ENCODE results near the gene MATCAP1.
A peak's percentile ranks its signal among the peaks of the same experiment; 100 is the strongest.

MATCAP1 gene

DNA sequence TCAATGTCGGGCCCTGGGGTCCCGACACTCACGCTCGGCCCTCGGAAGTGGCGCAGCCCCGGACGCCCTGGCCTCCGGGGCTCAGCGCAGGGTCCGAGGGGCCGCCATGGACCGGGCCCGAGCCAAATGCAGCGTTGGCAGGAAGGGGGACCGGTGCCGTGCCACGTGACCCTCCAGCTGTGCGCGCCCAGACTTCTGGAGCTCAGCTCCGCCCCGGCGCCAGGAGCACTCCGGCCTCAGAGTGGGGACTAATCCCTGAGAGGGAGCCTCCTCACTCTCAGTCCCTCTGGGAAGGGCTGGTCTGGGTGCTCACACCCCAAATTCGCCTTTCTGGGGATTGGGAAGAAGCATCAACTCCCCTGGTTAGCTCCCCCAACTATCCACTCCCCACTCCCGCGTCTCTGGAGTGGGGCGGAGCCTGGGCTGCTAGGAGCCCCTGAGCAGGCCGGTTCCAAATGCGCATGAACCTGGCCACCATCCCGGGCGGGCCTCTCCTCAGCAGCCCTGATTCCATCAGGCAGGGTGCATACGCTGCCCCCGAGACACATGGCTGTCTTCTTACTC is 32.8 kb downstream of the MATCAP1 start, which contains the start of gene B3GNT9:
Gene B3GNT9, minus strand, starts transcription at position 166 of the 564 bp plus-strand sequence. CDS start 513 bp downstream, outside the sequence.
- no peaks in the 10 kb centered on the region for H3K79me2 ChIP-seq (ENCODE audit: insufficient read depth, low read length)
- peak within 1 kb of the TSS; percentile 28 for H3K4me3 ChIP-seq (ENCODE audit: low read depth, low read length, poor library complexity, severe bottlenecking)
- no peaks in the 10 kb centered on the region for H3K9me2 ChIP-seq (ENCODE audit: low read depth, low read length)
- no peaks in the 10 kb centered on the region for H3K9me3 ChIP-seq (ENCODE audit: low read length)
- no peaks in the 10 kb centered on the region for H3K27me3 ChIP-seq (ENCODE audit: insufficient read depth, low read length)
- H3K36me3 ChIP-seq (ENCODE audit: insufficient read depth, low read length) = peaks cover 26% of the 10 kb centered on the region
- H4K20me1 ChIP-seq (ENCODE audit: insufficient read depth, low read length) = no peaks in the 10 kb centered on the region
- peak within 1 kb of the TSS; percentile 48 for H3K4me2 ChIP-seq (ENCODE audit: low read length)
- H2AFZ ChIP-seq (ENCODE audit: low read length) = no peak within 1 kb of the TSS
- no peak within 1 kb of the TSS; the same call in 1 of the 2 replicates for H3K9ac ChIP-seq (ENCODE audit: low read length)
- no peak within 1 kb of the TSS for H3K27ac ChIP-seq (ENCODE audit: low read depth, low read length, poor library complexity, severe bottlenecking)
- H3F3A ChIP-seq (ENCODE audit: insufficient read depth, low read length) = no peaks in the 10 kb centered on the region
- peaks cover 7% of the 10 kb centered on the region for H3K4me1 ChIP-seq (ENCODE audit: insufficient read depth, low read length, severe bottlenecking)
- no peak for TF ChIP-seq EZH2 (IDR thresholded peaks at IDR 0.05; ENCODE audit: borderline replicate concordance, low read length)
- TF ChIP-seq, protein P1, sequence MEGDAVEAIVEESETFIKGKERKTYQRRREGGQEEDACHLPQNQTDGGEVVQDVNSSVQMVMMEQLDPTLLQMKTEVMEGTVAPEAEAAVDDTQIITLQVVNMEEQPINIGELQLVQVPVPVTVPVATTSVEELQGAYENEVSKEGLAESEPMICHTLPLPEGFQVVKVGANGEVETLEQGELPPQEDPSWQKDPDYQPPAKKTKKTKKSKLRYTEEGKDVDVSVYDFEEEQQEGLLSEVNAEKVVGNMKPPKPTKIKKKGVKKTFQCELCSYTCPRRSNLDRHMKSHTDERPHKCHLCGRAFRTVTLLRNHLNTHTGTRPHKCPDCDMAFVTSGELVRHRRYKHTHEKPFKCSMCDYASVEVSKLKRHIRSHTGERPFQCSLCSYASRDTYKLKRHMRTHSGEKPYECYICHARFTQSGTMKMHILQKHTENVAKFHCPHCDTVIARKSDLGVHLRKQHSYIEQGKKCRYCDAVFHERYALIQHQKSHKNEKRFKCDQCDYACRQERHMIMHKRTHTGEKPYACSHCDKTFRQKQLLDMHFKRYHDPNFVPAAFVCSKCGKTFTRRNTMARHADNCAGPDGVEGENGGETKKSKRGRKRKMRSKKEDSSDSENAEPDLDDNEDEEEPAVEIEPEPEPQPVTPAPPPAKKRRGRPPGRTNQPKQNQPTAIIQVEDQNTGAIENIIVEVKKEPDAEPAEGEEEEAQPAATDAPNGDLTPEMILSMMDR (IDR thresholded peaks at IDR 0.05; ENCODE audit: low read length) = no peak

- Histone ChIP-seq H3K9ac (ENCODE audit: low read length) (no peak overlapping the region; the same call in 1 of the 2 replicates), H3K4me1 (ENCODE audit: insufficient read depth, low read length, severe bottlenecking) (peaks cover 7% of the 10 kb centered on the region), H3F3A (ENCODE audit: insufficient read depth, low read length) (no peaks in the 10 kb centered on the region), H3K9me3 (ENCODE audit: low read length) (no peaks in the 10 kb centered on the region), H3K27ac (ENCODE audit: low read depth, low read length, poor library complexity, severe bottlenecking) (no peak overlapping the region), H4K20me1 (ENCODE audit: insufficient read depth, low read length) (no peaks in the 10 kb centered on the region), H3K4me2 (ENCODE audit: low read length) (peak overlapping the region; percentile 48), H3K36me3 (ENCODE audit: insufficient read depth, low read length) (peaks cover 32% of the 10 kb centered on the region), H3K9me2 (ENCODE audit: low read depth, low read length) (no peaks in the 10 kb centered on the region), H3K79me2 (ENCODE audit: insufficient read depth, low read length) (no peaks in the 10 kb centered on the region), H3K27me3 (ENCODE audit: insufficient read depth, low read length) (no peaks in the 10 kb centered on the region), H3K4me3 (ENCODE audit: low read depth, low read length, poor library complexity, severe bottlenecking) (peak overlapping the region; percentile 28), H2AFZ (ENCODE audit: low read length) (no peak overlapping the region)
- no peak for TF ChIP-seq EZH2 (IDR thresholded peaks at IDR 0.05; ENCODE audit: borderline replicate concordance, low read length)
- TF ChIP-seq, protein P1 (IDR thresholded peaks at IDR 0.05; ENCODE audit: low read length) = no peak
Measured at GRCh38 chr16:67150047-67150832, 33.5 kb downstream of the MATCAP1 start.

DNA sequence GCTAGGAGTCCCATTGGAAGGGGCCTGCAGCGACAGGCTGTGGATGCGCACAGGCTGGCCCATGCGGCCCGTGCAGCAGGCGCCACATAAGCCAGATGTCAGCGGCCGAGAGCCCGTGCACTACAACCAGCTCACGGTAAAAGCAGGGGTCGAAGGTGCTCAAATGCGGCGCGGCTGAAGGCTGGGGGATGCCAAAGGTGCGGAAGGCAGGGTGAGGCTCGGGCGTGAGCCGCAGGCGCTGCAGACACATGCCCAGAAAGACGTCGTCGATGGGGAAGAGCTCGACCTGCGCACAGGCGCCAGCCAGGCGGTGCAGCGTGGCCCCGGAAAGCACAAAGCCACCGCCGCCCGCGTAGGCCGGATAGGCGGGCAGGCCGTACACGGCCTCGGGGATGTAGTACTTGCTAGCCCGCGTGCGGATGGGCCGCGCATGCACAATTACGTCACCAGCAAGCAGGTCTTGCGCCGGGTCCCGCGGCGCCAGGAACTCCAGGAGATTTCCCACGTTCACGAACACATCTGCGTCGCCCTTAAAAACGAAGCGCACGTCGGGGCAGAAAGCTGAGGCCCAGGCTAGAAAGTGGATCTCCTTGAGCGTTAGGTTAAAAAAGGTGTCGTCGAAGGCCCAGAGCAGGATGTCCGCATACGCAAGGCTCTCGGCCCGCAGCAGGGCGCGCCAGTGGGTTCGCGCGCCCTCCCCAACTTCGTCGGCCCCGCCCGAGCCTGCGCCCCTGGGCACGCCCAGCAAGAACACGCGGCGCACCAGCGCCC is 34.3 kb downstream of the MATCAP1 start:
- H3K36me3 ChIP-seq (ENCODE audit: insufficient read depth, low read length) = peaks cover 40% of the 10 kb centered on the region
- H2AFZ ChIP-seq (ENCODE audit: low read length) = no peak overlapping the region
- TF ChIP-seq, protein P1 (IDR thresholded peaks at IDR 0.05; ENCODE audit: low read length) = no peak
- TF ChIP-seq EZH2 (IDR thresholded peaks at IDR 0.05; ENCODE audit: borderline replicate concordance, low read length) = no peak
- H3K9me3 ChIP-seq (ENCODE audit: low read length) = no peaks in the 10 kb centered on the region
- H3K27ac ChIP-seq (ENCODE audit: low read depth, low read length, poor library complexity, severe bottlenecking) = no peak overlapping the region
- no peak overlapping the region for H3K4me3 ChIP-seq (ENCODE audit: low read depth, low read length, poor library complexity, severe bottlenecking)
- no peaks in the 10 kb centered on the region for H3K79me2 ChIP-seq (ENCODE audit: insufficient read depth, low read length)
- peaks cover 5% of the 10 kb centered on the region for H3K4me1 ChIP-seq (ENCODE audit: insufficient read depth, low read length, severe bottlenecking)
- no peaks in the 10 kb centered on the region for H3K9me2 ChIP-seq (ENCODE audit: low read depth, low read length)
- H3K27me3 ChIP-seq (ENCODE audit: insufficient read depth, low read length) = no peaks in the 10 kb centered on the region
- no peak overlapping the region for H3K4me2 ChIP-seq (ENCODE audit: low read length)
- H4K20me1 ChIP-seq (ENCODE audit: insufficient read depth, low read length) = no peaks in the 10 kb centered on the region
- H3F3A ChIP-seq (ENCODE audit: insufficient read depth, low read length) = no peaks in the 10 kb centered on the region
- no peak overlapping the region for H3K9ac ChIP-seq (ENCODE audit: low read length)

All from OCI-LY1 (cell line).